ENCODE results near the gene BMPR1A. TPM values are rescaled to one million over a fixed set of nuclear protein-coding genes. Genes with fewer than 3 reads are reported as not detected.

BMPR1A gene
- total RNA-seq, 2 donors from 2014 or later: 53.9 to 58.1 TPM

- H3K27ac ChIP-seq: peak overlapping the region; percentile 25 to 45
- no peaks in the 10 kb centered on the region for H3K27me3 ChIP-seq (replicated peaks; ENCODE audit: insufficient read depth)
- no peak overlapping the region for H3K4me3 ChIP-seq
- no peaks in the 10 kb centered on the region for H3K9me3 ChIP-seq
- H3K4me1 ChIP-seq (replicated peaks): no peaks in the 10 kb centered on the region
- WGBS: 66% methylated on average over 13 of the region's 13 CpGs
- no peaks in the 10 kb centered on the region for H3K36me3 ChIP-seq
- TF ChIP-seq CTCF (IDR thresholded peaks at IDR 0.05) (no peak), POLR2AphosphoS5 (IDR thresholded peaks at IDR 0.05) (no peak)
- no peak for DNase-seq (ENCODE audit: low spot score)
- intact Hi-C loops (cut with DNase I): no loop called here
These were observed 198.5 kb downstream of the BMPR1A start for GRCh38 chr10:86954681-86955500.

- Histone ChIP-seq H3K9me3 (no peaks in the 10 kb centered on the region), H3K27ac (peak overlapping the region; percentile 26 to 45), H3K4me3 (no peak overlapping the region), H3K27me3 (replicated peaks; ENCODE audit: insufficient read depth) (no peaks in the 10 kb centered on the region), H3K36me3 (no peaks in the 10 kb centered on the region), H3K4me1 (replicated peaks) (no peaks in the 10 kb centered on the region)
- 77% methylated on average over 16 of the region's 16 CpGs for WGBS
- DNase-seq (ENCODE audit: low spot score): no peak
- intact Hi-C loops (cut with DNase I): no loop called here
- TF ChIP-seq POLR2AphosphoS5 (IDR thresholded peaks at IDR 0.05) (no peak), CTCF (IDR thresholded peaks at IDR 0.05) (no peak), POLR2A (IDR thresholded peaks at IDR 0.05) (no peak)
These were observed 199.2 kb downstream of the BMPR1A start for GRCh38 chr10:86955501-86956194.

- Histone ChIP-seq H3K36me3 (no peaks in the 10 kb centered on the region), H3K27ac (peak overlapping the region in 1 of 2 donors; percentile 26), H3K9me3 (no peaks in the 10 kb centered on the region), H3K4me3 (peak overlapping the region; percentile 0 to 2), H3K4me1 (replicated peaks) (no peaks in the 10 kb centered on the region), H3K27me3 (replicated peaks; ENCODE audit: insufficient read depth) (no peaks in the 10 kb centered on the region)
- intact Hi-C loops (cut with DNase I): no loop called here
- no peak for DNase-seq (ENCODE audit: low spot score)
- TF ChIP-seq POLR2AphosphoS5 (IDR thresholded peaks at IDR 0.05) (no peak), POLR2A (IDR thresholded peaks at IDR 0.05) (no peak), CTCF (IDR thresholded peaks at IDR 0.05) (no peak)
- 82% methylated on average over 7 of the region's 7 CpGs for WGBS
These were observed 199.9 kb downstream of the BMPR1A start for GRCh38 chr10:86956195-86956847.

- H3K27me3 ChIP-seq (replicated peaks; ENCODE audit: insufficient read depth): no peaks in the 10 kb centered on the region
- H3K27ac ChIP-seq: peak overlapping the region in 1 of 2 donors; percentile 31
- TF ChIP-seq POLR2A (IDR thresholded peaks at IDR 0.05) (no peak), CTCF (IDR thresholded peaks at IDR 0.05) (no peak), POLR2AphosphoS5 (IDR thresholded peaks at IDR 0.05) (no peak)
- no peaks in the 10 kb centered on the region for H3K4me1 ChIP-seq (replicated peaks)
- intact Hi-C loops (cut with DNase I): no loop called here
- H3K9me3 ChIP-seq: no peaks in the 10 kb centered on the region
- H3K36me3 ChIP-seq: no peaks in the 10 kb centered on the region
- peak overlapping the region; percentile 0 to 2 for H3K4me3 ChIP-seq
- DNase-seq (ENCODE audit: low spot score): no peak
- WGBS: 79% methylated on average over 7 of the region's 7 CpGs
These were observed 200.5 kb downstream of the BMPR1A start for GRCh38 chr10:86956848-86957448.
